GM21447 (cell line): ENCODE measurements around the gene LY9.
"Not testable (repeated sequence)": the region's sequence is repeated elsewhere in the genome, so short reads cannot be mapped to it uniquely, and the experiment has no call there.

ENCODE experiments used
- ATAC-seq: cut with Tn5 transposase; IDR thresholded peaks from one replicate; pipeline ENCODE4 v1.9.1; 2021; ENCODE audit not compliant: unreplicated experiment

LY9 gene

DNA sequence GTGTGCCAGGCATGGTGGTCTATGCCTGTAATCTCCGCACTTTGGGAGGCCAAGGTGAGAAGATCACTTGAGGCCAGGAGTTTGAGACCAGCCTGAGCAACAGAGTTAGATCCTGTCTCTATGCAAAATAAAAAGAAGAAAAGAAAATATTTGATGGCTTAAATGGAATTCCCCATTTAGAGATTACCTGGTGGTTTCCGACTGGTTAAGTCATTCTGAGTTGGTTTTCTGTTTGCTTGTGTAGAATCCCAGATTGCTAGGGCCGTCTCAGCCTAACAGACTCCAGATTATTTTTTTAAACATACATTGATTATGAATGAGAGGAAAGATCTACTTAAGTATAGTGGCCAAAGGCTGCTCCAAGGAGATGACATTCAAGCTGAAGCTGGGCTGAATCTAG, 22.9 kb upstream of the LY9 start:
- no peak for ATAC-seq

DNA sequence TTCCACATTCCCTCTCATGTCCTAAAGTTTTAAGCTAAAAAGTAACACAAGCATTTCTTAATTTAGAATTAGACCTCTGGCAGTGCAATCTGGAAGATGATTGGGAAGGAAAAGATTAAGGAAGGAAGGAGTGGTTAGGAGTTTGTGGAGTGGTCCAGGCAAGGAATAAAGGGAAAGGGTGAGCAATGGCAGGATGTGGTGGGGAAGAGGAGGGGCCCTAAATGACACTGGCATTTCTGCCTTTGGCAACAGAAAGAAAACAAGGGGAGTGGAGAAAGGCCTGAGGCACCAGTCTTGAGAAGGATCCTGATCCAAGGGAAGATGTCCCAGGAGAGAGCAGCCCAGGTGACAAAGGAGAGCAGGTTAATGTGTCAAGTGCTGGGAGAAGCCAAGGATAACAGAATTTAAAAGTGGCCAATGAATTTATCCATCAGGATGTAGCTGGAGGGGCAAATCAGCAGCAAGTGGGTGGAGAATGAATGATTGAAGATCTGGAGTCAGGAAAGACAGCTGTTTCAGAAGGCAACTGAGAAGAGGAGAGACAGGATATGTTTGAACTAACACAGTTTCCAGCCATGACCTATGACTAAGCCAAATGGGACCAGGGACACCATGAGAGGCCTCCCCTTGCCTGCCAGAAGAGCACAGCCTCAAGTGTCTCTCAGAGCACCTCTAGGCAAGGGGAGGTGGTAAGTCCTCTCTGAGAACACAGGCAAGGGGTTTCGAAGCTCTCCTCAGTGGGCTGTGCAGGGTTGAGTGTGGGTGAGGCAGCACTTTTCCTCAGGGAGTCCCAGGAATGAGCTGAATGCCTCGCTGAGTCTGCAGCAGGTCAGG, 20.9 kb upstream of the LY9 start:
- ATAC-seq = no peak

DNA sequence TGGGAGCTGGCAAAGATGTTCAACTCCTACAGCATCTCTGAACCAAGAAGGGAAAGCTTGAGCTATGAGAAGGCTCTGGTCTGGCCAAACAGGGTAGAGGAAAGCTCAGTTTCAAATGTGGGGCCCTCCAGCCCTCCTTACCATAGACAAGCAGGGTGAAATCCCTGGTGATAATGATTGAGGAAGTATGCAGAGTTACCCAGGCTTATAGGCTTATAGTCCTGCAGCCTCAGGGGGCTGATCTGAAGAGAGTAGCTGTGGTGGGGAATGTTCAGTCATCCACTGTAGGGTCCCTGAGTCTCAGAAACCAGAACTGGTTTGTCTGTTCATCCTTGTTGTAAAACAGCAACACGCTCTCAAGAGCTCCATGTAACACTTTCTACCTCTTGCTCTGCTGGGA, 19.8 kb upstream of the LY9 start:
- ATAC-seq = no peak

GRCh38 chr1:160777486-160778089, 18.4 kb upstream of the LY9 start:
- no peak for ATAC-seq

- no peak for ATAC-seq
Measured at GRCh38 chr1:160778976-160779375, 17.0 kb upstream of the LY9 start.

GRCh38 chr1:160779626-160780397, 16.2 kb upstream of the LY9 start:
- ATAC-seq = no peak

DNA sequence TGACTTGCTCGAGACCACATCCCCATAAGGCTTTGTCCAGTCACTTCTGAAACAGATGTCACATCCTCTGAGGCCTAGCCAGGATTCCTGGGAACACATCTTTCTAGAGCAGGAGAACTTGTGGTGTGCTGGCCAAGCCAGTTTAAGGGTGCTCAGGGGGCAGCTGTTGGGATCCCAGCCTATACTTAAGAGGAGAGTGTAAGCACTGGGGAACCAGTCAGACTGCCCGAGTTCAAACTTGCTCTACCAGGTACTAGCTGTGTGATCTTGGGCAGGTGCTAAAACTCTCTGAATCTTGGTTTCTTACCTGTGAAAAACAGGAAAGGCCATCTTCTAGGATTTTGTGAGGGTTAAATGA, 15.6 kb upstream of the LY9 start:
- no peak for ATAC-seq

DNA sequence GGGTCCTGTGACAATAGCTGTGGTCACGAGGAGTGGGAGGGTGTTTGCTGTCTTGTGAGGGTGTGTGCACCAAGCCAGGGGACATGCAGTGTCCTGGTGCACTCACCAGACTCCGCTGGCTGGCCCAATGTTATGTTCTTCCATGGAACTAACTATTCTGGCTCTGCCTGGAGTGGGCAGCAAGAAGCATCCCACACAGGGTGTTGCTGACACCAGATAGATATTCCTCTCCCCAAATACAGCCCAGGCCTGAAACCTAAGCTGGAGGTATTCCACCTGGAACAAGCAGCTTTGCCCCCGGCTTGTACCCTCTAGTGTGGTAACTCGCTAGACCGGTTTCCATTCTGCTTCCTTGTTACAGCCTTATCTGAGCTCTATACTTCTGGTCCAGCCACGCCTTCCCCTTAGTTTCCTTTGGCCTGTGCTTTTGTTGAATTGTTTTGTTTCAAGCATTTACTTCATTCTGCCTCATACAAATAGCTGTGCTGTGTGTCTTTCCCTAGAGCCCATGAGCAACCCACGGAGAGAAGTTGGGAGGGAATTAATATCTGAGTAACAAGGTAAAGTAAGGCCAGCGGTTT, 14.7 kb upstream of the LY9 start:
- no peak for ATAC-seq

DNA sequence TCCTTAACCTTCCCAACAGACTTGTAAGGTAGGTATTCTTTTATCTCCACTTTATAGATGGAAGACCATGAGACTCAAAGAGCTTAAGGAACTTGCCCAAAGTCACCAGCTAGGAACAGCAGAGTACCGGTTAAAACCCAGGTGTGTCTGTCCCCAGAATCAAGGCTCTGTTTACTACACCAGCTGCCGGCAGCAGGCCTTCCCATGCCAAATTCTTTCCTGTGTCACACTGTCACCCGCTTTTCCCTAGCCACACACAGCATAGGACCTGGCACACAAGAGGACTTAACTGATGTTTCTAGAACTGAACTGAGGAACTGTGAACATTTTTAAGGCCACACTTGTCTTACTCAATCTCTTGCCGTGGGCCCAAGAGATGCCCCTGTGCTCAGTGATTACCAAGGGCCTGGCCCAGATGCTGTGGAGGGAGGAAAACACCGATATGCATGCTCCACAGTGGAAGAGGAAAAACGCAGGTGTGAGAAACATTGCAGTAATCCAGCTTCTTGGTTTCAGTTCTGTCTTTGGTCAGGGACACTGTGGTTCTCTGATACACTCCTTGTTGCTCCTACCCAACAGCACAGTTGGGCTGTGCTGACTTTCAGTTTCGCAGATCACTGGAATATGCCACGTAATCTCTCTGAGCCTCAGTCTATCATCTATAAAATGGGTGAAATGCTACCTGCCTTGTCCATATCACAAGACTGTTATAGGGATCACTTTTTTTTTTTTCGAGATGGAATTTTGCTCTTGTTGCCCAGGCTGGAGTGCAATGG, 13.9 kb upstream of the LY9 start:
- ATAC-seq = peak; percentile 88

GRCh38 chr1:160782988-160783765, 12.8 kb upstream of the LY9 start:
- ATAC-seq = not testable (repeated sequence)

- peak; percentile 3 for ATAC-seq
Measured at GRCh38 chr1:160789051-160789701, 6.8 kb upstream of the LY9 start.

GRCh38 chr1:160789702-160790611, 6.0 kb upstream of the LY9 start:
- ATAC-seq = peak; percentile 76

DNA sequence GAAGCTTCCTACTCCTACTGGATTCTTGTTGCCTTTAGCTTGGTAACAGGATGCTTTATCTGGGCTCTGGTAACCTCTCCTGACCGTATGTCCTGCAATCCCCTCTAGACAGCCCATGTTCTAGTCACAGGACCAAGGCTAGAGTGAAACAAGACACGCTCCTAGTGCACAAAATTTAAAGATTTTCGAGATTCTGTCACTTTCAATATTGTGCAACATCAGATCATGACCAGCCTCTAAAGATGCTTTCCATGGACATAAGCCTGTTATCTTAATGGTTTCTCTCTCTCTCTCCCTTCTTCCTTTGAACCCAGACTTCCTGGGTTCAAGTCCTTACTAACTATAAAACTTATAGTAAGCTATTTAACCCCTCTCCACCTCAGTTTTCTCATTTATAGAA, 1.6 kb upstream of the LY9 start:
- no peak for ATAC-seq

DNA sequence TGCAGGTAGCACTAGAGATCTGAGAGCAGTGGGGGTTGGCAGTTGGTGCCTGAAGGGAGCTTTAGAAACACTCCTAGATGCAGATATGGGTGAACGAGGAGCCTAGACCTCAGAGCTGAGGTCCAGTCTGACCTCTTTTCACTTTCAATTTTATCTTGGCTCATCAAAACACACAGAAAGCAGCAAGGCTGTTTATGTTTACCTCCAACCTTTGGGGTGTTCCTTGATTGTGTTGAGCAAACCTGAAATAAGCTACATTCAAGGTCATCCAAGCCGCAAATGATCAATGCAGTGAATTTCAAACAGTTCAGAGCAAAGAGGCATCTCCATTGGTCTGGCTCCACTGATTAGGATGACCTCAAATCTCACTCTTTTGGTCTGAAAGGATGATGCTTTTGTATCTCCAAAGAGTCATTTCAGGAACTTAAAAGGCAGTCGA, 1.3 kb downstream of the LY9 start:
- ATAC-seq = no peak

GRCh38 chr1:160797861-160798273, 1.9 kb downstream of the LY9 start:
- ATAC-seq = no peak

DNA sequence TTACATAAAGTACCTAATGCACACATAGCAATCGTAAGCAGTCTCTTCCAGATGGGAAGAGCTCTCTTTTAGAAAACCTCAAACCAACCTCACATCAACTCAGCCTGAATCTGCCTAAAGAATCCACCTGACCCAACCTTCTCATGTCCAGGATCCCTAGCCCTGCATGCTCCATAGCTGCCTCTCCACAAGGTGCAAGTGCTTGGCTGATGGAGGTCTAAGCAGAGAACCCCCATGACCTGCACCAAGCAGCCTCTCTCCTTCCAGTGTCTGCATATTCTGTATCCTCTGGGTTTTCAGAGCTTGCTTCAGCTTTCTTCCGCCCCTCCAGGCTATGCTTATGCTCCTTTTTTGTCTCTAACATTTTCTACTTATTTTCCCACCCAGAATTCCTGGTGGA, 2.5 kb downstream of the LY9 start:
- ATAC-seq = no peak

DNA sequence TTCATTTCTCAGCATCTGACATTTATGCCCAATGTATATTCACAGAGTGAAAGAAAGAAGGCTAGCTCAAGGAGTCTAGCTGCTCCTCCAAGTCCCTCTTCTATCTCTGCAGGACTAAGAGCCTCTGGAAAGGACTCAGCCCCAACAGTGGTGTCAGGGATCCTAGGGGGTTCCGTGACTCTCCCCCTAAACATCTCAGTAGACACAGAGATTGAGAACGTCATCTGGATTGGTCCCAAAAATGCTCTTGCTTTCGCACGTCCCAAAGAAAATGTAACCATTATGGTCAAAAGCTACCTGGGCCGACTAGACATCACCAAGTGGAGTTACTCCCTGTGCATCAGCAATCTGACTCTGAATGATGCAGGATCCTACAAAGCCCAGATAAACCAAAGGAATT, 3.7 kb downstream of the LY9 start:
- ATAC-seq = no peak

DNA sequence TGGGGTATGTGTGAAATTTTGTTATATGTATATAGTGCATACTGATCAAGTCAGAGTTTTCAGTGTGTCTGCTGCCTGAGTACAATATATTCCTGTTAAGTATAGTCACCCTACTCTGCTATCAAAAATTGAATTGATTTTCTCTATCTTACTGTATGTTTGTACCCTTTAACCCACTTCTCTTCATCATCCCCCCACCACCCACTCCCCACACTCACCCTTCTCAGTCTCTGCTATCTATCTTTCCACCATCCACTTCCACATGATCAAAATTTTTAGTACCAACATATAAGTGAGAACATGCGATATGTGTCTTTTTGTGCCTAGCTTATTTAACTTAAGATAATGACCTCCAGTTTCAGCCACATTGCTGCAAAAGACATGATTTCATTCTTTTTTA, 4.2 kb downstream of the LY9 start:
- ATAC-seq = no peak
